HL-60/S4 treated with phorbol 12-myristate 13-acetate at 8.2 ng/mL for 4 days and 3 days (cell line): Measurements from ENCODE around the gene KRTAP19-1.

Experiments
- in situ Hi-C: fragments of 300-500 bp; cut with MboI; formaldehyde crosslinking; loops from 2 replicates; pipeline ENCODE4 v1.15.0; 2022; ENCODE audit warnings: low sequenced_read_pairs

The KRTAP19-1 gene

GRCh38 chr21:30430170-30430655, 50.0 kb downstream of the KRTAP19-1 start, which contains the start of gene KRTAP13-4:
TSS of gene KRTAP13-4 (plus strand) at chr21:30430220. CDS start at chr21:30430276, 56 bp downstream.
- in situ Hi-C loops, result no loop called here
